Activated CD4-positive, alpha-beta T cell treated with anti-CD3 and anti-CD28 coated beads, Interleukin-2, amount 50 U/mL, for 48 hours (primary cell): ENCODE results near the gene MARK2.

Source experiments
- DNase-seq, 2 experiments: peaks; one replicate each; pipeline ENCODE4 v3.0.0-alpha.2; 2020

Gene MARK2

GRCh38 chr11:63911876-63912275, 73.0 kb downstream of the MARK2 start:
- DNase-seq, result no peak

GRCh38 chr11:63912678-63913077, 73.8 kb downstream of the MARK2 start:
- no peak for DNase-seq

GRCh38 chr11:63913866-63914830, 75.2 kb downstream of the MARK2 start:
- DNase-seq, result no peak

GRCh38 chr11:63914896-63915691, 76.2 kb downstream of the MARK2 start:
- no peak for DNase-seq

- DNase-seq, result peak; percentile 43 to 62
These were observed 77.3 kb downstream of the MARK2 start for GRCh38 chr11:63915961-63916836.

- DNase-seq, result peak; percentile 67 to 71
These were observed 78.2 kb downstream of the MARK2 start, which contains the start of gene RCOR2 for GRCh38 chr11:63916837-63917691. TSS of gene RCOR2 (minus strand) at chr11:63917164. CDS start at chr11:63916456, 708 bp downstream.

GRCh38 chr11:63917692-63918506, 79.0 kb downstream of the MARK2 start:
- DNase-seq, result peak; percentile 26 to 44

- no peak for DNase-seq
These were observed 79.7 kb downstream of the MARK2 start for GRCh38 chr11:63918507-63919191.

GRCh38 chr11:63919267-63920125, 80.6 kb downstream of the MARK2 start:
- DNase-seq, result no peak

- DNase-seq, result no peak
These were observed 81.4 kb downstream of the MARK2 start for GRCh38 chr11:63920126-63920938.

GRCh38 chr11:63920939-63921417, 82.1 kb downstream of the MARK2 start:
- DNase-seq, result peak; percentile 34 to 53

- DNase-seq, result no peak
These were observed 83.8 kb downstream of the MARK2 start for GRCh38 chr11:63922673-63923192.

GRCh38 chr11:63923319-63923718, 84.4 kb downstream of the MARK2 start:
- no peak for DNase-seq

- DNase-seq, result no peak
These were observed 90.7 kb downstream of the MARK2 start for GRCh38 chr11:63929616-63930015.

- DNase-seq, result no peak
These were observed 92.1 kb downstream of the MARK2 start for GRCh38 chr11:63931045-63931444.

- no peak for DNase-seq
These were observed 93.0 kb downstream of the MARK2 start for GRCh38 chr11:63931876-63932275.

GRCh38 chr11:63933459-63933858, 94.5 kb downstream of the MARK2 start:
- no peak for DNase-seq
